ENCODE measurements around the gene PHLDB1.

Gene PHLDB1

DNA sequence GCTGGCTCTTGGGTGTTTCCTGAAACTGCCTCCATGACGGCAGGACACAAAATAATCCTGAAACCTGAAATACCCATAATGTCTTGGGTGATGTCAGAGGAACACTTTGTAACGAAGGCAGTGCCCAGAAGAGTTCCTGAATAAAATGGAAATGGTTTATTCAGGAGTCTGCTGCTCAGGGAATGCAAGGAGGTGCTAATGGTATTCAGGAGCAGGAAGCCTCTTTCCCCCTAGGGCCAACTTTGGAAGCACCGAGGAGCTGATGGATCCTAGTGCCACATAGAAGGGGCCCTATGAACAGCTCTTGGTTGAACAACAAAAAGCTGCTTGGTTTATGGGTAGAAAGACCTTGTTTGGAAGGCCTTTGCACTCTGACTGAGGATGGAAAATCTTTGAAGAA, 56.5 kb downstream of the PHLDB1 start:
- Histone ChIP-seq H2BK12ac (ENCODE audit: low read length) (no peak overlapping the region), H4K8ac (ENCODE audit: low read depth, low read length) (no peak overlapping the region), H3K79me2 (ENCODE audit: control insufficient read depth, insufficient read depth, low read length, poor library complexity) (no peaks in the 10 kb centered on the region), H3K27me3 (ENCODE audit: insufficient read depth, low read length) (no peaks in the 10 kb centered on the region), H4K91ac (ENCODE audit: low read depth, low read length) (no peak overlapping the region), H2BK120ac (ENCODE audit: insufficient read depth, low read length, poor library complexity) (no peak overlapping the region), H2AFZ (ENCODE audit: insufficient read depth, low read length, poor library complexity) (no peak overlapping the region), H3K27ac (ENCODE audit: low read depth, low read length) (no peak overlapping the region), H2BK5ac (ENCODE audit: low read depth, low read length, poor library complexity) (no peak overlapping the region), H3K14ac (ENCODE audit: low read length) (no peak overlapping the region), H3K79me1 (ENCODE audit: low read length) (peaks cover 5% of the 10 kb centered on the region), H3K9ac (ENCODE audit: low read length) (no peak overlapping the region), H3K4me3 (ENCODE audit: low read depth, low read length) (no peak overlapping the region), H3K4me2 (ENCODE audit: low read length) (no peak overlapping the region), H4K12ac (ENCODE audit: low read depth, low read length) (no peak overlapping the region), H3K4me1 (ENCODE audit: control insufficient read depth in 1 of 2, insufficient read depth in 2 of 2, low read length in 2 of 2) (peaks cover 20% of the 10 kb centered on the region in 2 experiments), H3K23ac (ENCODE audit: low read length) (no peak overlapping the region), H3K18ac (ENCODE audit: low read length) (no peak overlapping the region), H3K36me3 (ENCODE audit: control insufficient read depth in 1 of 2, insufficient read depth in 2 of 2, low read length in 2 of 2) (no peaks in the 10 kb centered on the region), H2AK5ac (ENCODE audit: low read length) (no peak overlapping the region), H3K4ac (ENCODE audit: low read depth, low read length) (no peak overlapping the region), H3K9me3 (ENCODE audit: insufficient read depth, low read depth, low read length) (no peaks in the 10 kb centered on the region)
- DNase-seq = no peak
- no CpG with 5 or more reads among the region's 3 CpGs for WGBS (ENCODE audit: extremely low coverage, insufficient coverage, insufficient read length)

DNA sequence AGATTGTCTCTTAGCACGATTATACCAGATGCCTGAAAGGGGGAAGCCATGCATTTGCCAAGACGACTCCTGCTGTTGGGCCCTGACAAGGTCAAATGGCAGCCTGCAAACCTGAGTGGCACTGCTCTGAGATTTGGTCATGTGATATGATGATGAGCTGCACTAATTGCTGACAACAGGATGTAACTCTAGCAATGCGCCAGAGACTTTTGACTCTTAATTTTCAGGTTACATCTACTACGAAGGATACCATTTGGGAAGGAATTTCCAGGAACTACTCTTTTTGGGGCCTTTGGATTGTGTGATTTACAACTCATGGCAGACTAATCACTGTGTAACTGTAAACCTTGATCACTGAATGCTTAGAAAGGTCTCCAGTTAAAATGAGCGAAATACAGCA, 59.0 kb downstream of the PHLDB1 start:
- H3K9ac ChIP-seq (ENCODE audit: low read length) = no peak overlapping the region
- H3K9me3 ChIP-seq (ENCODE audit: insufficient read depth, low read depth, low read length) = no peaks in the 10 kb centered on the region
- no peak overlapping the region for H2BK12ac ChIP-seq (ENCODE audit: low read length)
- WGBS (ENCODE audit: extremely low coverage, insufficient coverage, insufficient read length) = no CpG with 5 or more reads among the region's 5 CpGs
- H3K4me1 ChIP-seq (ENCODE audit: control insufficient read depth in 1 of 2, insufficient read depth in 2 of 2, low read length in 2 of 2) = peaks cover 16% of the 10 kb centered on the region in 2 experiments
- no peak overlapping the region for H3K4me3 ChIP-seq (ENCODE audit: low read depth, low read length)
- no peak overlapping the region for H4K8ac ChIP-seq (ENCODE audit: low read depth, low read length)
- no peak overlapping the region for H3K4me2 ChIP-seq (ENCODE audit: low read length)
- no peaks in the 10 kb centered on the region for H3K79me2 ChIP-seq (ENCODE audit: control insufficient read depth, insufficient read depth, low read length, poor library complexity)
- no peaks in the 10 kb centered on the region for H3K36me3 ChIP-seq (ENCODE audit: control insufficient read depth in 1 of 2, insufficient read depth in 2 of 2, low read length in 2 of 2)
- H2AFZ ChIP-seq (ENCODE audit: insufficient read depth, low read length, poor library complexity) = no peak overlapping the region
- H2AK5ac ChIP-seq (ENCODE audit: low read length) = no peak overlapping the region
- H3K23ac ChIP-seq (ENCODE audit: low read length) = no peak overlapping the region
- H3K79me1 ChIP-seq (ENCODE audit: low read length) = peaks cover 1% of the 10 kb centered on the region
- no peaks in the 10 kb centered on the region for H3K27me3 ChIP-seq (ENCODE audit: insufficient read depth, low read length)
- H2BK5ac ChIP-seq (ENCODE audit: low read depth, low read length, poor library complexity) = no peak overlapping the region
- no peak overlapping the region for H3K18ac ChIP-seq (ENCODE audit: low read length)
- H3K14ac ChIP-seq (ENCODE audit: low read length) = no peak overlapping the region
- H4K91ac ChIP-seq (ENCODE audit: low read depth, low read length) = no peak overlapping the region
- H4K12ac ChIP-seq (ENCODE audit: low read depth, low read length) = no peak overlapping the region
- H2BK120ac ChIP-seq (ENCODE audit: insufficient read depth, low read length, poor library complexity) = no peak overlapping the region
- no peak overlapping the region for H3K27ac ChIP-seq (ENCODE audit: low read depth, low read length)
- no peak overlapping the region for H3K4ac ChIP-seq (ENCODE audit: low read depth, low read length)
- DNase-seq = no peak

DNA sequence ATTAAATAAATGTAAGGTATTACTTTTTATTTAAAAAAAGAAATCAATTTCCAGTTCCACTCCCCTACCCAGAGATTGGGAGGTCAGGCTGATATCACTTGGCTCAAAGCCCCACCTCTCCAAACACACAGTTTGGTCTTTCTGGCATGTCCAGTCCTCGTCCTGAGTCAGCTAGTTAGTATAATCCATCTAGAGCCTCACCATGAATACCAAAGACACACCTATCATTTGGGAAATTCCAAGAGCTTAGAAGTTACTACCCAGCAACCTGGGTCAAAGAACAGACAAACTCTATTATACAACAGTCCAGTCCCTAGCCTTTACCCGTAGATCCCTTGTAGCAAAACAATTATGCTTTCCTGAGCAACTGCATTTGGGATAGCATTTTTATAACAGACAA, 62.6 kb downstream of the PHLDB1 start:
- Histone ChIP-seq H3K79me1 (ENCODE audit: low read length) (no peaks in the 10 kb centered on the region), H4K91ac (ENCODE audit: low read depth, low read length) (no peak overlapping the region), H3K14ac (ENCODE audit: low read length) (no peak overlapping the region), H3K36me3 (ENCODE audit: control insufficient read depth in 1 of 2, insufficient read depth in 2 of 2, low read length in 2 of 2) (no peaks in the 10 kb centered on the region), H3K4me2 (ENCODE audit: low read length) (no peak overlapping the region), H4K8ac (ENCODE audit: low read depth, low read length) (no peak overlapping the region), H3K4me3 (ENCODE audit: low read depth, low read length) (no peak overlapping the region), H4K12ac (ENCODE audit: low read depth, low read length) (no peak overlapping the region), H3K4me1 (ENCODE audit: control insufficient read depth in 1 of 2, insufficient read depth in 2 of 2, low read length in 2 of 2) (peaks cover 0 to 1% of the 10 kb centered on the region in 2 experiments), H2AK5ac (ENCODE audit: low read length) (no peak overlapping the region), H2BK120ac (ENCODE audit: insufficient read depth, low read length, poor library complexity) (no peak overlapping the region), H3K9me3 (ENCODE audit: insufficient read depth, low read depth, low read length) (no peaks in the 10 kb centered on the region), H2BK5ac (ENCODE audit: low read depth, low read length, poor library complexity) (no peak overlapping the region), H3K9ac (ENCODE audit: low read length) (no peak overlapping the region), H3K18ac (ENCODE audit: low read length) (no peak overlapping the region), H3K4ac (ENCODE audit: low read depth, low read length) (no peak overlapping the region), H3K27ac (ENCODE audit: low read depth, low read length) (no peak overlapping the region), H2AFZ (ENCODE audit: insufficient read depth, low read length, poor library complexity) (no peak overlapping the region), H3K79me2 (ENCODE audit: control insufficient read depth, insufficient read depth, low read length, poor library complexity) (no peaks in the 10 kb centered on the region), H2BK12ac (ENCODE audit: low read length) (no peak overlapping the region), H3K27me3 (ENCODE audit: insufficient read depth, low read length) (no peaks in the 10 kb centered on the region), H3K23ac (ENCODE audit: low read length) (no peak overlapping the region)
- WGBS (ENCODE audit: extremely low coverage, insufficient coverage, insufficient read length) = no CpG with 5 or more reads among the region's 2 CpGs
- peak in 1 of 2 donors; percentile 27 for DNase-seq

DNA sequence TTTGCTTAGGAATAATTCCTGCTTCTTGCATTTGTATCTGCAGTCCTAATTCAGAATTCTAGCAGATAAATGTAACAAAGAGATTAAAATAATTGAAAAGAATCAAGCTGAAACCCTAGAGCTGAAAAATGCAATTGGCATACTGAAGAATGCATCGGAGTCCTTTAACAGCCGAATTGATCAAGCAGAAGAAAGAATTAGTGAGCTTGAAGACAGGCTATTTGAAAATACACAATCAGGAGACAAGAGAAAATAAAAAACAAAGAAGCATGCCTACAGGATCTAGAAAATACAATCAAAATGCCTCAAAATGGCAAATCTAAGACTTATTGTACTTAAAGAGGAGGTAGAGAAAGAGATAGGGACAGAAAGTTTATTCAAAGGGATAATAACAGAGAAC, 63.8 kb downstream of the PHLDB1 start:
- no peaks in the 10 kb centered on the region for H3K79me2 ChIP-seq (ENCODE audit: control insufficient read depth, insufficient read depth, low read length, poor library complexity)
- WGBS (ENCODE audit: extremely low coverage, insufficient coverage, insufficient read length) = no CpG with 5 or more reads among the region's 2 CpGs
- no peak overlapping the region for H4K91ac ChIP-seq (ENCODE audit: low read depth, low read length)
- no peak overlapping the region for H2BK5ac ChIP-seq (ENCODE audit: low read depth, low read length, poor library complexity)
- no peaks in the 10 kb centered on the region for H3K79me1 ChIP-seq (ENCODE audit: low read length)
- H2BK120ac ChIP-seq (ENCODE audit: insufficient read depth, low read length, poor library complexity) = no peak overlapping the region
- H2AFZ ChIP-seq (ENCODE audit: insufficient read depth, low read length, poor library complexity) = no peak overlapping the region
- H3K9me3 ChIP-seq (ENCODE audit: insufficient read depth, low read depth, low read length) = peaks cover 1% of the 10 kb centered on the region
- H3K27ac ChIP-seq (ENCODE audit: low read depth, low read length) = no peak overlapping the region
- no peaks in the 10 kb centered on the region for H3K36me3 ChIP-seq (ENCODE audit: control insufficient read depth in 1 of 2, insufficient read depth in 2 of 2, low read length in 2 of 2)
- H3K9ac ChIP-seq (ENCODE audit: low read length) = no peak overlapping the region
- no peak overlapping the region for H3K4ac ChIP-seq (ENCODE audit: low read depth, low read length)
- no peak overlapping the region for H3K14ac ChIP-seq (ENCODE audit: low read length)
- DNase-seq = no peak
- H3K4me1 ChIP-seq (ENCODE audit: control insufficient read depth in 1 of 2, insufficient read depth in 2 of 2, low read length in 2 of 2) = peaks cover 0 to under 1% of the 10 kb centered on the region in 2 experiments
- no peak overlapping the region for H3K4me2 ChIP-seq (ENCODE audit: low read length)
- no peak overlapping the region for H4K8ac ChIP-seq (ENCODE audit: low read depth, low read length)
- no peak overlapping the region for H4K12ac ChIP-seq (ENCODE audit: low read depth, low read length)
- no peak overlapping the region for H3K18ac ChIP-seq (ENCODE audit: low read length)
- H2BK12ac ChIP-seq (ENCODE audit: low read length) = no peak overlapping the region
- H3K4me3 ChIP-seq (ENCODE audit: low read depth, low read length) = no peak overlapping the region
- H2AK5ac ChIP-seq (ENCODE audit: low read length) = no peak overlapping the region
- H3K27me3 ChIP-seq (ENCODE audit: insufficient read depth, low read length) = no peaks in the 10 kb centered on the region
- no peak overlapping the region for H3K23ac ChIP-seq (ENCODE audit: low read length)
